IPS-18c (cell line): Measurements from ENCODE around the gene RASA3.
A peak's percentile ranks its signal among the peaks of the same experiment; 100 is the strongest.

Experiments
- H3K4me3 ChIP-seq: 2 replicates; pipeline ENCODE4 v1.7.0; 2013; ENCODE audit warnings: low read depth, mild to moderate bottlenecking, low read length, moderate library complexity; ENCODE audit not compliant: insufficient read depth
- H3K9me3 ChIP-seq: one replicate; pipeline ENCODE4 v1.6.1; 2013; ENCODE audit warnings: mild to moderate bottlenecking, low read length, moderate library complexity; ENCODE audit not compliant: control insufficient read depth, insufficient read depth

The RASA3 gene

GRCh38 chr13:113964251-113964995 lies 168.0 kb downstream of the RASA3 start:
- Histone ChIP-seq H3K9me3 (peaks cover under 1% of the 10 kb centered on the region), H3K4me3 (no peak overlapping the region)

GRCh38 chr13:113963376-113963775 lies 169.0 kb downstream of the RASA3 start:
- Histone ChIP-seq H3K9me3 (peaks cover 7% of the 10 kb centered on the region), H3K4me3 (no peak overlapping the region)

DNA sequence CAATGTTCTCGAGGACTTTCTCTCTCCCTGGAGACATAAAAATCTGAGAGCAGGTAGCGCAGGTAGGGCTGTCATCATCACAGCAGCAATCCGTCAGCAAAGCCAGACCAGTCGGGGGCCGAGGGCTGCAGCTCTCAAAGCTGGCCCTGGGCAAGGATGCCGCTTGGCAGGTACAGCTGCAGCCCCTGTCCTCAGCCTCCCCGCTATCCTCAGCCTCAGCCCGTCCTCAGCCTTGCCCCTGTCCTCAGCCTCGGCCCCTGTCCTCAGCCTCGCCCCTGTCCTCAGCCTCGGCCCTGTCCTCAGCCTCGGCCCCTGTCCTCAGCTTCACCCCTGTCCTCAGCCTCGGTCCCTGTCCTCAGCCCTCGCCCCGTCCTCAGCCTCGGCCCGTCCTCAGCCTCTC lies 169.4 kb downstream of the RASA3 start:
- Histone ChIP-seq H3K9me3 (peaks cover 7% of the 10 kb centered on the region), H3K4me3 (no peak overlapping the region)

DNA sequence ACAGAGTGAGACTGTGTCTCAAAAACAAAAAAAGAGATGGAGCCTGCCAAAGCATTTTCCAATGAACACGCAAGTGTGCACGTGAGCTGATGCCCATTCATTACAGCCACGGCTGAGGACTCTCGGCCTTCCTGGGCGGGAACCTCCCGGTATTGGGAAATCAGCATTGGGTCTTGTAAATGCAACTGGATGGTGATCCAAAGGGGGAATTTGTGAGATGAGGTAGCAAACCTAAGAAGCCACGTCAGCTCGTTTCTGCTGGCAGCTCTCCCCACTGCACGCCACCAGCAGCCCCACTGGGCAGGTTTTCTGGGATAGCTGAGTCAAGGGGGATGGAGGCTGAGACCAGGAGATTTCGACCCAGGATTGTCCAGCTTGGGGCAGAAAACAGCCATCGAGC lies 170.0 kb downstream of the RASA3 start:
- no peak overlapping the region for H3K4me3 ChIP-seq
- peaks cover 7% of the 10 kb centered on the region for H3K9me3 ChIP-seq

DNA sequence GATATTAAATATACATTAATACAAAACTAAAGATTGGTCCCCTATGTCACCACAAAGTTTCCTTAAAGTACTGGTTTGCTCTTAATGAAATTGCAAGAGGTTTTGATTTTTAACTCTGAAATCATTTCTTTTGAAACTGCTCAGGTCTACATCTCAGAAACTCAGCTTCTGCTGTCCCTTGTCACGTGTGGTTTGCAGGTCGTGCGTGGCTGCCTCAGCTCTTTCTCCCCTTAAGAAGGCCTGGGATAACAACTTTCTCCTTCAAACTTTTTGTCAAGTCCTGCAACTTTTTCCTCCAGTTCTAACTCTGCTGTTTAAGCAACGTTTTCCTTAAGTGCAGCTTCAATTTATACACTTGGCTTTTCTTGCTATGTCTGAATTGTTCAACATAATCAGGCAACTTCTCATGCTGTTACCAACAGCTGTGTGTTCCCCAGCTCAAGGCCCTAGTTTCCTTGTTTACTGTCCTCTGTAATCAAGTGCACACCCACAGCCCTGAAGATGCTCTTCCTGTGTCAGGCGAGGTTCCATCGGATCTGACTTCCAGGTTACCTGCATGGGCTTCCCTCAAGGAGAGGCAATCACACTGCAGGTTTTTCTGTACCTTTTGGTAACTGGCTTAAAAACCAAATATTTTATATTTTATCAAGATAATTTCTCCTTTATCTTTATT lies 172.0 kb downstream of the RASA3 start:
- peaks cover 7% of the 10 kb centered on the region for H3K9me3 ChIP-seq

GRCh38 chr13:113959198-113959597 lies 173.2 kb downstream of the RASA3 start:
- H3K4me3 ChIP-seq: no peak overlapping the region
- H3K9me3 ChIP-seq: peaks cover 7% of the 10 kb centered on the region

More for the DNA sequence above, 172.0 kb downstream of the RASA3 start:
- no peak overlapping the region for H3K4me3 ChIP-seq

DNA sequence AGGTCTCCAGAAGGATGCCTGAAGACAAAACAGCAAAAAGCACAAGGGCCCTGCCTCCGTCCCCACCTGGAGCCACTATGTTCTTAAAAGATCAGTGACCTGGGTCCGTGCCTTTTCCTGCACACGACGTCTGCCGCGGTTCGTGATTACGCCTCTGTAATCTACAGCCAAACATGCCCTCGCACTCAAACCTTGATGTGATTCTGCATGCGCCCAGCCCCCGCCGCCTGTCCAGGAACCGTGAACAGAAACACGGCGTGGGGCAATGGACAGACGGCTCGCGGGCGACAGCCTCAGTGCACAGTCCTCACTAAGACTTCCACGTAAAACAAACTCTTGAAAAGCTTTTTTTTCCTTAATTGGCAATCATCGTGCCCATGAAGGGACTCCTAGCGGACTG lies 174.1 kb downstream of the RASA3 start:
- peaks cover 7% of the 10 kb centered on the region for H3K9me3 ChIP-seq
- H3K4me3 ChIP-seq: no peak overlapping the region

DNA sequence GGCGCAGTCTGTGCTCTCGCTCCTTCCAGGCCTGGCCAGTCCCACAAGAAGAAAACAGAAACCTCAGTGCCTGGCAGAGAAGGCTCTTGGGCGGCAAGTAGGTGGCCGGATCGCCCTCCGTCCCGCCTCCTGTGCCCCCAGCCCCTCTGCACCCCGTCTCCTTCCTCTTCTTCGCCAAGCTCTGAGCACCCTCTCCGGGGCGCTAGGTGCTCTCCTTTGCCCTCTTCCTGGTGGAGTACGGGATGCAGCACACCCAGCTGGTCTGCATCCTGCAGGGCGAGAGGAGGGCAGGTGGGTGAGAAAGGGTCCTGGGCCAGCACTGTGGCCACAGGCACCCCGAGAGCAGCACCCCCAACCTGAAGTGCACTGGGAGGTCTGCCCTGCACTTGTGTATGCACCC lies 175.9 kb downstream of the RASA3 start:
- H3K9me3 ChIP-seq: peaks cover 7% of the 10 kb centered on the region
- no peak overlapping the region for H3K4me3 ChIP-seq

DNA sequence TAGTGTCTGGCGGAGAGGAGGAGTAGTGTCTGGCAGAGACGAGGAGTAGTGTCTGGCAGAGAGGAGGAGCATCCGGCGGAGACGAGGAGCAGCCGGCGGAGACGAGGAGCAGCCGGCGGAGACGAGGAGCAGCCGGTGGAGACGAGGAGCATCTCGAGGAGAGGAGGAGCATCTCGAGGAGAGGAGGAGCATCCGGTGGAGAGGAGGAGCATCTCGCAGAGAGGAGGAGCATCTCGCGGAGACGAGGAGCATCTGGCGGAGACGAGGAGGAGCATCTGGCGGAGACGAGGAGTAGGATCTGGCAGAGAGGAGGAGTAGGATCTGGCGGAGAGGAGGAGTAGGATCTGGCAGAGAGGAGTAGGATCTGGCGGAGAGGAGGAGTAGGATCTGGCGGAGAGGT lies 176.7 kb downstream of the RASA3 start:
- H3K9me3 ChIP-seq: peaks cover 7% of the 10 kb centered on the region
- H3K4me3 ChIP-seq: no peak overlapping the region

DNA sequence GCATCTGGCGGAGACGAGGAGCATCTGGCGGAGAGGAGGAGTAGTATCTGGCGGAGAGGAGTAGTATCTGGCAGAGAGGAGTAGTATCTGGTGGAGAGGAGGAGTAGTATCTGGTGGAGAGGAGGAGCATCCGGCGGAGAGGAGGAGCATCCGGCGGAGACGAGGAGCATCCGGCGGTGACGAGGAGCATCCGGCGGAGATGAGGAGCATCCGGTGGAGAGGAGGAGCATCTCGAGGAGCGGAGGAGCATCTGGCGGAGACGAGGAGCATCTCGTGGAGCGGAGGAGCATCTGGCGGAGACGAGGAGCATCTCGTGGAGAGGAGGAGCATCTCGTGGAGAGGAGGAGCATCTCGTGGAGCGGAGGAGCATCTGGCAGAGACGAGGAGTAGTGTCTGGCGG lies 177.2 kb downstream of the RASA3 start:
- Histone ChIP-seq H3K4me3 (no peak overlapping the region; the same call in 1 of the 2 replicates), H3K9me3 (peaks cover 7% of the 10 kb centered on the region)

DNA sequence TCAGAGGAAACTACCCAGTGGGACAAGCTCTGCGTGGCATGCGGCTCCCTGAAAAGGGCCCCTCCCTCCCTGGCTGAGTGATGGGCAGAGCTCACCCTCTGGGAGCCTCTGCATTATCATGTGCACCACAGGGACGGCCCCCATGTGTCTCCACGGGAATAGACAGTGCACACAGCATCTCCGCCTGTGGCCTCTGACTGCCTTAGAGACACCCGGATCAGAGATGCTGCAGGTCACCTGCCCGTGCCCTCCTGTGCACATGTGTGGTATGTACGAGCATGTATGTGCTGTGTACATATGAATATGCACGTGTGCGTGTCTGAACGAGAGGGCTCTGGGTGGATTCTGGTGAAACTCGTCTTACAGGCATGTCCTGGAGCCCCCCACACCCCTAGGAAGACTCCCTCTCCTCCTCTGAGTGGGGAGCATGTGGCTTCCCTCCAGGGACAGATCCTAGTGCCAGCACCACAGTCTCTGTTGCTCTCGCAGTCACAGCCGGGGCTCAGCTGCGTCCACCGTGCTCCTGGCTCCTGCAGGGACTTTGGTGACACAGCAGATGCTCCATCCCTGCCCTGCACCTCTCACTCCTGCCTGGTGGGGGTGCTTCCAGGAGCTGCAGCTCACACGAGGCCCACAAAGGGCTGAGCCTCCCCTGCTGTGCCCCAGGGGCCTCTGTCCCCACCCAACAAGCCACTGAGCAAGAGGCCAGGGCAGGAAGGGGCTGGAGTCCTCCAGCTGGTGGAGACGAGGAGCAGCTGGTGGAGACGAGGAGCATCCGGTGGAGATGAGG lies 178.2 kb downstream of the RASA3 start:
- Histone ChIP-seq H3K4me3 (peak overlapping the region; percentile 15; the same call in 1 of the 2 replicates), H3K9me3 (peaks cover 6% of the 10 kb centered on the region)

- peaks cover 2% of the 10 kb centered on the region for H3K9me3 ChIP-seq
These were observed 178.9 kb downstream of the RASA3 start for GRCh38 chr13:113953561-113953960.

GRCh38 chr13:113952983-113953520 lies 179.4 kb downstream of the RASA3 start:
- no peak overlapping the region for H3K4me3 ChIP-seq
- peaks cover 2% of the 10 kb centered on the region for H3K9me3 ChIP-seq

More at GRCh38 chr13:113953561-113953960, 178.9 kb downstream of the RASA3 start:
- H3K4me3 ChIP-seq: no peak overlapping the region

DNA sequence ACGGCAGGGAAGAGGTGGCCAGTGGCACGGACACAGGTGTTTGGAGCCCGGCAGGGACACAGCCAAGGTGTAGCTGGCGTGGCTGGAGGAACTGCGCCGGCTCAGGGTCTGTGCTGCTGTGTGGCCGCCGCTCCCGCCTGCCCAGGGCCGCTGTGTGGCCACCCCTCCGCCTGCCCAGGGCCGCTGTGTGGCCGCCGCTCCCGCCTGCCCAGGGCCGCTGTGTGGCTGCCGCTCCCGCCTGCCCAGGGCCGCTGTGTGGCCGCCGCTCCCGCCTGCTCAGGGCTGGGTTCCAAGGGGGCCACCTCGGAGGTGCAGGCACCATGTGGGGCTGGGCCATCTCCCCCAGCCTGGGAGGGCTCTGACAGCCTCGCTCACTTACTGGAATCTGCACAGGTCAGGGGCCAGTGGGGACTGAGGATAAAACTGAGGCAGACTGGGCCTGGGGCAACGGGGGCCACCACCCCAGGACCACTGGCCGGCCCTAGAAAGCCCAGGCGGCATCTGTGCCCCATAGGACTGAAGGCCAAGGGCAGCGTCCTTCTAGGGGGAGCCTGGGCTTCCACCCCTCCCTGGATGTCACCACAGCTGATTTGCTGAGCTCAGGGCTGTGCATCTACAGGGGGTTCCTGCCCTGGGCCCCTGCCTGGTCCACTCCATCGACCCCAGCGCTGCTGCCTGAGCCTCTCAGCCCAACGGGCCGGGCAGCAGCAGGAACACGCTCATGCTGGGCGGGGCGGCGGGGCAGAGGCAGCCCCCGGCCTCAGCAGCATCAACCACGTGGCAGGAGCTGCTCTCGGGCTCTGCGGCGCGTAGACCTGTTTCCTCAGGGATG lies 180.1 kb downstream of the RASA3 start:
- H3K9me3 ChIP-seq: peaks cover 2% of the 10 kb centered on the region
- H3K4me3 ChIP-seq: no peak overlapping the region

DNA sequence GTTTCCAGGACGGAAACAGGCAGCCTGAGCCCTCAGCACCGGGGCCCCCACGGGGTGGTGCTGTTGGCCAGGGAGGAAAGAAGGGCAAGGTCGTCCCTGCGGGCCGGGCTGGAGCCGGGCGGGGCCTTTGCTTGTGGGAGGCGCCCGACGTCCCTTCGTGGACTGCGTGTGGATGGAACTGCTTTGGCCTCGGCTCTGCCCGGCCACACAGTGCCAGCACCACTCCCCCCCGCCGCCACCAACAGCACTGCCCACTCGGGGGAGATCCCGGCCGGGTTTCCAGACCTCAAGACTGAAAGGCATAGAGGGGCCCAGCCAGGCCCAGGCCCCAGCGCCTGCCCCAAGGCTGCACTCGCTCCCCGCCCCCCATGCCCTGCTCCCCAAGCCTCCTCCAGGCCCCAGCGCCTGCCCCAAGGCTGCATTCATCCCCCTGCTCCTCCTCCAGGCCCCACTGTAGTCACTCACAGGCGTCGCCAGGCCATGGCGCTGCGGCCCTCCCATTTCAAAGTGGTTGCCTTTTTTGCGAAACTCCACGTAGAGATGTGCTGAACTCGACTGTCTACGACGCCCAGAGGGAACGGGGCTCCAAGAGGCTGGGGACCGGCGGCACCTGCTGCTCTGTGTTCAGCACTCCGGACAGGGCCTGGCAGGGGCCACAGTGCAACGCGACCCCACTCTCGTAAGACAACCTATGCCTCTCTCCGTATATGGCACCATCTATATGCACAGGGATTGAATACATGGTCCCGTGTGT lies 181.0 kb downstream of the RASA3 start:
- H3K9me3 ChIP-seq: peaks cover 2% of the 10 kb centered on the region
- no peak overlapping the region for H3K4me3 ChIP-seq
